Measurements from ENCODE around the gene RASA1.

RASA1 gene

DNA sequence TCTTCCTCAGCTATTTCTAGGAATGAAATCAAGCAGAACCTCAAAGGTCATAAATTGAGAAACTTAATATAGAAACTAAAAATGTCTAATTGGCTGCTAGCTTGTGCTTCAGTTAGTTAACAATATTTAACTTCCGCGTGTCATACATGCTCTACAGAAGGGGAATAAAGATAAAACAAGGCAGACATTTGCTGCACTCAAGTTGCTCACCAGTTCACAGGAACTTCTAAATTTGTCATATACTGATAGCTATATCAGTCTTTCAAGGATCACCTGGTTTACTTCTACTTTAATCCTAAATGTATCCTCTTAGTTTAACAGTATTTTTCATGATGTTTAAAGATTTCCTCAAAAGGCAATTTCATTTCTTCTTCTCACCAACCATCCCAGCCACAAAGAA lies 136.7 kb downstream of the RASA1 start:
- Histone ChIP-seq H3K9ac (ENCODE audit: low read depth, low read length, poor library complexity) (no peak overlapping the region), H3K18ac (ENCODE audit: low read length) (no peak overlapping the region), H2BK15ac (ENCODE audit: low read length) (no peak overlapping the region), H3K27ac (replicated peaks; ENCODE audit: low read length) (no peak overlapping the region), H2AK5ac (ENCODE audit: low read depth, low read length) (no peak overlapping the region), H4K8ac (ENCODE audit: low read depth, low read length) (no peak overlapping the region), H2BK12ac (ENCODE audit: low read length) (no peak overlapping the region), H3K4me2 (ENCODE audit: insufficient read depth, low read length, poor library complexity, severe bottlenecking) (no peak overlapping the region), H3K79me1 (ENCODE audit: low read depth, low read length) (no peaks in the 10 kb centered on the region), H3K9me3 (replicated peaks in 1 of 2; ENCODE audit: control insufficient read depth in 2 of 2, insufficient read depth in 1 of 2, low read depth in 1 of 2, low read length in 2 of 2) (peaks cover 4 to 6% of the 10 kb centered on the region in 2 donors), H2BK5ac (ENCODE audit: low read length) (no peak overlapping the region), H3K4me1 (ENCODE audit: control insufficient read depth in 2 of 2, insufficient read depth in 1 of 2, low read depth in 1 of 2, low read length in 2 of 2) (no peaks in the 10 kb centered on the region), H3K23ac (ENCODE audit: low read depth, low read length, poor library complexity) (no peak overlapping the region), H4K91ac (ENCODE audit: low read depth, low read length, poor library complexity) (no peak overlapping the region), H2BK120ac (ENCODE audit: low read depth, low read length) (no peak overlapping the region), H3K27me3 (ENCODE audit: control insufficient read depth in 3 of 3, insufficient read depth in 3 of 3, low read depth in 1 of 3, low read length in 3 of 3) (no peaks in the 10 kb centered on the region), H3K14ac (ENCODE audit: low read length) (no peak overlapping the region), H3K4me3 (ENCODE audit: low read length in 2 of 2) (no peak overlapping the region), H2AFZ (ENCODE audit: low read length) (no peak overlapping the region), H3K4ac (ENCODE audit: low read length) (no peak overlapping the region), H3K36me3 (replicated peaks in 1 of 2; ENCODE audit: control insufficient read depth in 2 of 2, insufficient read depth in 2 of 2, low read length in 2 of 2) (peaks cover 18 to 99% of the 10 kb centered on the region in 2 donors)
- WGBS, 2 donors (ENCODE audit: extremely low coverage in 2 of 2, insufficient read length in 2 of 2, insufficient replicate concordance in 1 of 2) = no CpG with 5 or more reads among the region's 2 CpGs
- DNase-seq (ENCODE audit: low spot score) = no peak

DNA sequence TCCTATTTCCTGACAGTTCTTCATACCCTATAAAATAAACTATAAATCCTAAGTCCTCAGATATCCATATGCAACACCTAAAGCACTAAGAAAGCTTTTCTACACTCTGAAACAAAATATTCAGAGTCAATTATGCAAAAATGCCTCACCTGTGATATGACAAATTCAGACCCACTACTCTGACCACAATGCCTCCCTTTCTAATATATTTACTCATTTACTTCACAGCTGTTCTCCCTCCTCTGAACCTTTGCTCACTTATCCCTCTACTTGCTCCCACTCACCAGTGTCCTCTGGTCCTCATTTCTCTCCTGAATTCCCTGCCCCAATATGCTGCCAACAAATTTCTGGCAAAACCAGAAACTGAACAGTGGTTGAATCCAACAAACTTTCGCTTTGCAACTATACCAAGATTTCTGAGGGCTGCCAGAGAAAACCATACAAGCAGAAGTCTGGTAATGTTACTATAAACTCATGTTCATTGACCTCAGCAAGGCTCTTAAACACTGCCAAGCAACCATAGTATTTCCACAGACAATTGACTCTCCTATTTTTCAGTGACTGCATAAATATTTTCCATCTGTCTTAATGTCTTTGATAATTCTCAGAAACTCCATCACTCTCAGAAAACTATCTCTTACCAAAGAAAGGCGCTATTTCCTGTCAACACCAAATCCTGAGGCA lies 137.9 kb downstream of the RASA1 start:
- H3K14ac ChIP-seq (ENCODE audit: low read length) = no peak overlapping the region
- no peaks in the 10 kb centered on the region for H3K27me3 ChIP-seq (ENCODE audit: control insufficient read depth in 3 of 3, insufficient read depth in 3 of 3, low read depth in 1 of 3, low read length in 3 of 3)
- H3K4me3 ChIP-seq (ENCODE audit: low read length in 2 of 2) = no peak overlapping the region
- no CpG with 5 or more reads among the region's 2 CpGs for WGBS, 2 donors (ENCODE audit: extremely low coverage in 2 of 2, insufficient read length in 2 of 2, insufficient replicate concordance in 1 of 2)
- H2BK120ac ChIP-seq (ENCODE audit: low read depth, low read length) = no peak overlapping the region
- no peak overlapping the region for H2BK12ac ChIP-seq (ENCODE audit: low read length)
- H2BK15ac ChIP-seq (ENCODE audit: low read length) = no peak overlapping the region
- no peak overlapping the region for H3K18ac ChIP-seq (ENCODE audit: low read length)
- no peak overlapping the region for H3K9ac ChIP-seq (ENCODE audit: low read depth, low read length, poor library complexity)
- no peak overlapping the region for H3K4ac ChIP-seq (ENCODE audit: low read length)
- no peak for DNase-seq (ENCODE audit: low spot score)
- H3K4me2 ChIP-seq (ENCODE audit: insufficient read depth, low read length, poor library complexity, severe bottlenecking) = no peak overlapping the region
- no peak overlapping the region for H3K27ac ChIP-seq (replicated peaks; ENCODE audit: low read length)
- no peak overlapping the region for H2BK5ac ChIP-seq (ENCODE audit: low read length)
- H3K23ac ChIP-seq (ENCODE audit: low read depth, low read length, poor library complexity) = no peak overlapping the region
- peaks cover 3 to 6% of the 10 kb centered on the region in 2 donors for H3K9me3 ChIP-seq (replicated peaks in 1 of 2; ENCODE audit: control insufficient read depth in 2 of 2, insufficient read depth in 1 of 2, low read depth in 1 of 2, low read length in 2 of 2)
- H4K91ac ChIP-seq (ENCODE audit: low read depth, low read length, poor library complexity) = no peak overlapping the region
- no peak overlapping the region for H2AK5ac ChIP-seq (ENCODE audit: low read depth, low read length)
- H3K36me3 ChIP-seq (replicated peaks in 1 of 2; ENCODE audit: control insufficient read depth in 2 of 2, insufficient read depth in 2 of 2, low read length in 2 of 2) = peaks cover 18 to 99% of the 10 kb centered on the region in 2 donors
- no peak overlapping the region for H4K8ac ChIP-seq (ENCODE audit: low read depth, low read length)
- H3K79me1 ChIP-seq (ENCODE audit: low read depth, low read length) = no peaks in the 10 kb centered on the region
- H2AFZ ChIP-seq (ENCODE audit: low read length) = no peak overlapping the region
- no peaks in the 10 kb centered on the region for H3K4me1 ChIP-seq (ENCODE audit: control insufficient read depth in 2 of 2, insufficient read depth in 1 of 2, low read depth in 1 of 2, low read length in 2 of 2)

DNA sequence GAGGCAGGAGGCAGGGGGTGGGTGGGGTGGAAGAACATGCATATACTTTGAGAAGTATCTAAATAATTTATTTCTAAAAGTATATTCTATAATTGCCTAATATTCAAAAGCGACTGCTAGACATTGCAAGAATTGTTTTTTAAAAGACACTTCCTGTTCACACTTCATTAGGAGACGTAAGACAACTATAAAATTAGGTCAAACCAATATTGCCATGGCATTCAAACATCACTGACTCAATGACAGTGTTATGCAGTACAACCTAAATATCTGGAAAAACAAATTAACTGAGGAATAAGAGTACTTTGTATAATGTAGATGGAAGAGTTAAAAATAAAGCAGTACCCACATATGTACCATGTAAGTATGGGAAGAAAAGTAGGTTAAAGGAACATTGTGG lies 140.5 kb downstream of the RASA1 start:
- no peak overlapping the region for H2BK120ac ChIP-seq (ENCODE audit: low read depth, low read length)
- H3K4me2 ChIP-seq (ENCODE audit: insufficient read depth, low read length, poor library complexity, severe bottlenecking) = no peak overlapping the region
- H3K4ac ChIP-seq (ENCODE audit: low read length) = no peak overlapping the region
- H3K9me3 ChIP-seq (replicated peaks in 1 of 2; ENCODE audit: control insufficient read depth in 2 of 2, insufficient read depth in 1 of 2, low read depth in 1 of 2, low read length in 2 of 2) = no peaks in the 10 kb centered on the region
- no peak overlapping the region for H2BK5ac ChIP-seq (ENCODE audit: low read length)
- no peaks in the 10 kb centered on the region for H3K27me3 ChIP-seq (ENCODE audit: control insufficient read depth in 3 of 3, insufficient read depth in 3 of 3, low read depth in 1 of 3, low read length in 3 of 3)
- no peak overlapping the region for H3K4me3 ChIP-seq (ENCODE audit: low read length in 2 of 2)
- no CpG with 5 or more reads among the region's 2 CpGs for WGBS, 2 donors (ENCODE audit: extremely low coverage in 2 of 2, insufficient read length in 2 of 2, insufficient replicate concordance in 1 of 2)
- no peak overlapping the region for H4K8ac ChIP-seq (ENCODE audit: low read depth, low read length)
- no peak overlapping the region for H3K23ac ChIP-seq (ENCODE audit: low read depth, low read length, poor library complexity)
- no peak overlapping the region for H3K14ac ChIP-seq (ENCODE audit: low read length)
- H3K36me3 ChIP-seq (replicated peaks in 1 of 2; ENCODE audit: control insufficient read depth in 2 of 2, insufficient read depth in 2 of 2, low read length in 2 of 2) = peaks cover 13 to 80% of the 10 kb centered on the region in 2 donors
- H4K91ac ChIP-seq (ENCODE audit: low read depth, low read length, poor library complexity) = no peak overlapping the region
- no peak overlapping the region for H3K9ac ChIP-seq (ENCODE audit: low read depth, low read length, poor library complexity)
- no peak overlapping the region for H2AK5ac ChIP-seq (ENCODE audit: low read depth, low read length)
- no peak overlapping the region for H2AFZ ChIP-seq (ENCODE audit: low read length)
- no peak overlapping the region for H3K18ac ChIP-seq (ENCODE audit: low read length)
- H3K27ac ChIP-seq (replicated peaks; ENCODE audit: low read length) = no peak overlapping the region
- no peak overlapping the region for H2BK12ac ChIP-seq (ENCODE audit: low read length)
- H3K4me1 ChIP-seq (ENCODE audit: control insufficient read depth in 2 of 2, insufficient read depth in 1 of 2, low read depth in 1 of 2, low read length in 2 of 2) = no peaks in the 10 kb centered on the region
- no peak for DNase-seq (ENCODE audit: low spot score)
- no peaks in the 10 kb centered on the region for H3K79me1 ChIP-seq (ENCODE audit: low read depth, low read length)
- H2BK15ac ChIP-seq (ENCODE audit: low read length) = no peak overlapping the region

DNA sequence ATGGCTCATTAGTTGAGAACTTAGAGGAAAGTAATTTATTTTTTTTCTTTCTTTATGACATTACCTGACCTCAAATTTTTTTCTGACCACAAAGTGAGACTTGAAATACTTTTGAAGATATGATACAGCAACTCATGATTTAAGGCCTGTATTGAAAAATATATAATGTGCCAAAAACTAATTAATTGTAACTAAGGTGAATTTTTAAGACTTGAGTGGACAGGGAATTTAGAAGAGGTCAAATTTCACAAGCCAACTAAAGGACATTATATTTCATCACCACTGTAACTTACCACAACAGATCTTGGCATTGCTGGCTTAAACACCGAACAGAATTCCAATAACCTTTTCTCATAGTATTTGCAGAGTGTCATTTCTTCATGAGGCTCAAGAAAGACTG lies 143.2 kb downstream of the RASA1 start:
- no peaks in the 10 kb centered on the region for H3K4me1 ChIP-seq (ENCODE audit: control insufficient read depth in 2 of 2, insufficient read depth in 1 of 2, low read depth in 1 of 2, low read length in 2 of 2)
- H3K27ac ChIP-seq (replicated peaks; ENCODE audit: low read length) = no peak overlapping the region
- H3K9me3 ChIP-seq (replicated peaks in 1 of 2; ENCODE audit: control insufficient read depth in 2 of 2, insufficient read depth in 1 of 2, low read depth in 1 of 2, low read length in 2 of 2) = no peaks in the 10 kb centered on the region
- no peak overlapping the region for H3K18ac ChIP-seq (ENCODE audit: low read length)
- no peak overlapping the region for H2BK12ac ChIP-seq (ENCODE audit: low read length)
- DNase-seq (ENCODE audit: low spot score) = no peak
- peaks cover 8 to 53% of the 10 kb centered on the region in 2 donors for H3K36me3 ChIP-seq (replicated peaks in 1 of 2; ENCODE audit: control insufficient read depth in 2 of 2, insufficient read depth in 2 of 2, low read length in 2 of 2)
- H3K79me1 ChIP-seq (ENCODE audit: low read depth, low read length) = no peaks in the 10 kb centered on the region
- no peak overlapping the region for H3K4me3 ChIP-seq (ENCODE audit: low read length in 2 of 2)
- H3K23ac ChIP-seq (ENCODE audit: low read depth, low read length, poor library complexity) = no peak overlapping the region
- no peak overlapping the region for H2BK120ac ChIP-seq (ENCODE audit: low read depth, low read length)
- H3K9ac ChIP-seq (ENCODE audit: low read depth, low read length, poor library complexity) = no peak overlapping the region
- H4K91ac ChIP-seq (ENCODE audit: low read depth, low read length, poor library complexity) = no peak overlapping the region
- H2AK5ac ChIP-seq (ENCODE audit: low read depth, low read length) = no peak overlapping the region
- no peaks in the 10 kb centered on the region for H3K27me3 ChIP-seq (ENCODE audit: control insufficient read depth in 3 of 3, insufficient read depth in 3 of 3, low read depth in 1 of 3, low read length in 3 of 3)
- H2BK5ac ChIP-seq (ENCODE audit: low read length) = no peak overlapping the region
- no peak overlapping the region for H2BK15ac ChIP-seq (ENCODE audit: low read length)
- no peak overlapping the region for H3K4ac ChIP-seq (ENCODE audit: low read length)
- H3K14ac ChIP-seq (ENCODE audit: low read length) = no peak overlapping the region
- no CpG with 5 or more reads among the region's 1 CpG for WGBS, 2 donors (ENCODE audit: extremely low coverage in 2 of 2, insufficient read length in 2 of 2, insufficient replicate concordance in 1 of 2)
- no peak overlapping the region for H4K8ac ChIP-seq (ENCODE audit: low read depth, low read length)
- H2AFZ ChIP-seq (ENCODE audit: low read length) = no peak overlapping the region
- no peak overlapping the region for H3K4me2 ChIP-seq (ENCODE audit: insufficient read depth, low read length, poor library complexity, severe bottlenecking)
